Left forelimb (tissue), 1 donor: ENCODE results near the gene CXCL16.
A peak's percentile ranks its signal among the peaks of the same experiment; 100 is the strongest.
"Not testable (repeated sequence)": the region's sequence is repeated elsewhere in the genome, so short reads cannot be mapped to it uniquely, and the experiment has no call there.

Source experiments
- DNase-seq: peaks from one replicate; pipeline ENCODE4 v3.0.0-alpha.2; 2018; ENCODE audit warnings: low spot score

Gene CXCL16

DNA sequence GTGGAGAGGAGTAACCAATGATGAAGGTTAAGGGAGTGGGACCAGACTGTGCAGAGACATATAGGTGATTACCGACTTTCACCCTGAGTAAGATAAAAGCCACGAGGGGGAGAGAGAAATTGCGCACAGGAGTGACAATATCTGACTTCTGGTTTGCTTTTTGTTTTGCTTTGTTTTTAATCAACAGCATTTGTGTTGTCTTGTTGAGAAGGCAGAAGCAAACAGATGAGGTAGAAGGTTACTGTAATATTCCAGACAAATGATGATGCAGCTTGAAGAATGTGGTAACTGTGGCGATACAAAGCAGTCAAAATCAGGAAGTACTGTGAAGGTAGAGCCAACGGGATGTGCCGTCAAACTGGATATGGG is 43.3 kb downstream of the CXCL16 start:
- no peak for DNase-seq

DNA sequence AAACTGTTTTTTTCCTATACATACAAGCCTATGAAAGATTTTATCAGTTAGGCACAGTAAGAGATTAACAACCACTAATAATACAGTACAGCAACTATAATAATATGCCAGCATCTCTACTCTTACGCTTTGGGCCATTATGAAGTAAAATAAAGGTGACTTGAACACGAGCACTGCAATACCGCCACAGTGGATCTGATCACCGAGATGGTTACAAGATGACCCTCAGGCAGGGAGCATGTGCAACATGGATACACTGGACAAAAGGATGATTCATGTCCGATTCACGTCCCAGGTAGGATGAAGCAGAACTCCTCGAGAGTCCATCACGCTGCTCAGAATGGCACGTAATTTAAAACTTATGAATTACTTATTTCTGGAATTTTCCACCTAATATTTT is 46.3 kb downstream of the CXCL16 start:
- DNase-seq = peak; percentile 8

DNA sequence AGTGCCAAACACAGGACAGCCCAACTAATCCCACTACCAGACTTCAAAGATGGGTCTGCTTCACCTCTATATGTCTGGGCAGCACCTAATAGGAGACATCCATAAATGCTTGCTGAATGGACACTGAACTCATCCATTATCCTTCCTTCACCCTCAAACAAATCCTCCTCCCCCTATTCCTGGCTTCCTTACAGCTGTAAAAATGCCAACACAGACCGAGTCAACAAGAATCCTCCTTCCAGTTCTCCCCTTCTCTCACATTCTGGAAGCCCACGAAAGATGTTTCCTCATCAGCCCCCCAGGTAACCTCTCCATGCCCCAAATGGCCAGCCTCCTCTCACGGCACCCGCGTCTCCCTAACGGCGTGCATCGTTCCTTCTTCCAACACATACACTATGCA is 48.0 kb downstream of the CXCL16 start:
- no peak for DNase-seq

DNA sequence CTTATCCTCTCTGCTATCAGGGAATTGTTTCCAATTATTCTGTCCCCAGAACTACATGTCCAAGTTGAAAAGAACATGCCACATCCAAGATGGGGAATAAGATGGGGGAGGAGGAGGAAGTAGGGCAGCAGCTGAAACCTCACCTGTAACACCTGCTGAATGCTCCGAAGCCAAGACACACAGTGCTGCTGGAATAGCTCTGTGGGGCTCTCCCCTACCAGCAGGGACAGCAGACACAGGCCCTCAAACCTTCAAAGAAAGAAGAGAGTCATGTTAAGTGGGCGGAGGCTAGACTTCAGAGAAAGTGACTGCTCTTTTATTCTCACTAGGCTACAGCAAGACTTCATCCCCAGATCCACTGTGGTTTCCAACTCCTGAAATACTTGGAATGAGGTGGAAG is 49.0 kb downstream of the CXCL16 start:
- DNase-seq = no peak

DNA sequence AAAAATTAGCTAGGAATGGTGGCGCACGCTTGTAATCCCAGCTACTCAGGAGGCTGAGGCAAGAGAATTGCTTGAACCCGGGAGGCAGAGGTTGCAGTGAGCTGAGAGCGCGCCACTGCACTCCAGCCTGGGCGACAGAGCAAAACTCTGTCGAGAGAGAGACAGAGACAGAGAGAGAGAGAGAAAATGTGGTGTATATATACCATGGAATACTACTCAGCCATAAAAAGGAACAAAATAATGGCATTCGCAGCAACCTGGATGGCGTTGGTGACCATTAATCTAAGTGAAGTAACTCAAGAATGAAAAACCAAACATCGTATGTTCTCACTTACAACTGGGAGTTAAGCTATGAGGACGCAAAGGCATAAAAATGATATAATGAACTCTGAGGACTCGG is 49.9 kb downstream of the CXCL16 start:
- not testable (repeated sequence) for DNase-seq

DNA sequence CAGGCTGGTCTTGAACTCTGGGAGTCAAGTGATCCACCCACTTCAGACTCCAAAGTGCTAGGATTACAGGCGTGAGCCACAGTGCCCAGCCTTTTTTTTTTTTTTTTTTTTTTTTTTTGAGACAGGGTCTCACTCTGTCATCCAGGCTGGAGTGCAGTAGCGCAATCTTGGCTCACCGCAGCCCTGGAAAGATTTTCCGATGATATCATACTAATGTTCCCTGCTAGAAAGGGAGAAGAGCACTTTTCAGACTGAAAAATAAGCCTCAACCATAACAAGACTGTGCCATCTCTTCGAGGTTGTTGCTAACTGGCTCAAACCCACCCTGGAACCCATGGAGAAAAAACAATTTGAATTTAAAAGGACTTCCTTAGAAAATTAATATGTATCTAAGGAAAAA is 56.0 kb downstream of the CXCL16 start:
- DNase-seq = not testable (repeated sequence)
